Common myeloid progenitor, CD34-positive (primary cell): ENCODE results near the gene SETDB2.

Experiments used
- CTCF ChIA-PET: fragments of 350-600 bp; sonication (Branson Sonifier 250); formaldehyde crosslinking; loops from one replicate; lab custom pipeline; 2021; ENCODE audit warnings: antibody characterized with exemption; lab: Charles Lee
- POLR2A ChIA-PET: fragments of 350-600 bp; sonication (Branson Sonifier 250); formaldehyde crosslinking; loops from one replicate; lab custom pipeline; 2021; ENCODE audit warnings: antibody characterized with exemption; lab: Charles Lee
- DNase-seq, 3 donors: peaks; one replicate each; pipeline versions ENCODE4 v3.0.0 to v3.0.0-alpha.2; 2013
- H3K27ac ChIP-seq, 2 experiments: 1 replicate in 1 of 2; 2 replicates in 1 of 2; pipeline ENCODE4 v1.7.0; 2013; ENCODE audit warnings: inconsistent platforms in 2 of 2, low read length in 2 of 2, mild to moderate bottlenecking in 2 of 2, low read depth in 1 of 2, moderate library complexity in 1 of 2; ENCODE audit not compliant: severe bottlenecking in 2 of 2, insufficient read depth in 1 of 2, poor library complexity in 1 of 2
- H3K27me3 ChIP-seq, 5 experiments: replicated peaks in 2 of 5; 1 replicate in 3 of 5; 2 replicates in 2 of 5; pipeline versions ENCODE4 v1.6.1 to v1.7.0; 2013; ENCODE audit warnings: low read length in 4 of 5, mild to moderate bottlenecking in 2 of 5, moderate library complexity in 2 of 5, inconsistent platforms in 1 of 5; ENCODE audit not compliant: insufficient read depth in 5 of 5, control insufficient read depth in 4 of 5
- H3K36me3 ChIP-seq, 4 experiments: 1 replicate in 2 of 4; 2 replicates in 2 of 4; pipeline versions ENCODE4 v1.6.1 to v1.7.0; 2013; ENCODE audit warnings: low read length in 3 of 4, control low read depth in 1 of 4, mild to moderate bottlenecking in 1 of 4; ENCODE audit not compliant: control insufficient read depth in 4 of 4, insufficient read depth in 4 of 4
- H3K4me1 ChIP-seq, 4 experiments: 1 replicate in 3 of 4; 2 replicates in 1 of 4; pipeline versions ENCODE4 v1.6.1 to v1.7.1; 2013; ENCODE audit warnings: low read length in 3 of 4, mild to moderate bottlenecking in 3 of 4, control low read depth in 1 of 4, inconsistent platforms in 1 of 4, moderate library complexity in 1 of 4; ENCODE audit not compliant: control insufficient read depth in 4 of 4, insufficient read depth in 4 of 4; ENCODE audit errors: control extremely low read depth in 1 of 4
- H3K4me3 ChIP-seq, 7 experiments: 1 replicate in 4 of 7; 2 replicates in 3 of 7; pipeline versions ENCODE4 v1.5.1 to v1.7.0; 2013; ENCODE audit warnings: mild to moderate bottlenecking in 7 of 7, low read length in 6 of 7, moderate library complexity in 6 of 7, inconsistent platforms in 2 of 7, low read depth in 2 of 7, control low read depth in 1 of 7; ENCODE audit not compliant: insufficient read depth in 4 of 7, control insufficient read depth in 1 of 7; ENCODE audit errors: extremely low read depth in 1 of 7
- H3K9me3 ChIP-seq, 5 experiments: 1 replicate in 4 of 5; 2 replicates in 1 of 5; pipeline versions ENCODE4 v1.6.1 to v1.7.1; 2013; ENCODE audit warnings: low read length in 4 of 5, mild to moderate bottlenecking in 2 of 5, inconsistent platforms in 1 of 5, low read depth in 1 of 5, moderate library complexity in 1 of 5; ENCODE audit not compliant: control insufficient read depth in 4 of 5, insufficient read depth in 2 of 5; ENCODE audit errors: control extremely low read depth in 1 of 5
- WGBS: methylation state at CpG from one replicate; pipeline ENCODE4 v1.1.5; 2013; ENCODE audit not compliant: insufficient coverage; 5-methylcytosine and 5-hydroxymethylcytosine counted together

The SETDB2 gene

DNA sequence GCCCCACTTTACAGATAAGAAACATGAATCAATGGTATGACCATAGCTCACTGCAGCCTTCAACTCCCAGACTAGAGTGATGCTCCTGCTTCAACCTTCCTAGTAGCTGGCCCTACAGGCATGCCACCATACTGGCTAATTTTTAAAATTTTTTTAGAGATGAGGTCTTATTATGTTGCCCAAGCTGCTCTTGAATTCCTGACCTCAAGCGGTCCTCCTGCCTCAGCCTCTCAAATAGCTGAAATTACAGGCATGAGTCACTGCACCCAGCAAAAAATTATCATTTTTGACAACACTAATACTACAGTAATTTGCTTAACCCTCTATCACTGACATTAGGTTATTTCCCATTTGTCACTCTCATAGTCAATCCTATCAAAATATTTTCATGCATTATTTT, 15.0 kb upstream of the SETDB2 start:
- POLR2A ChIA-PET: no interaction called here

DNA sequence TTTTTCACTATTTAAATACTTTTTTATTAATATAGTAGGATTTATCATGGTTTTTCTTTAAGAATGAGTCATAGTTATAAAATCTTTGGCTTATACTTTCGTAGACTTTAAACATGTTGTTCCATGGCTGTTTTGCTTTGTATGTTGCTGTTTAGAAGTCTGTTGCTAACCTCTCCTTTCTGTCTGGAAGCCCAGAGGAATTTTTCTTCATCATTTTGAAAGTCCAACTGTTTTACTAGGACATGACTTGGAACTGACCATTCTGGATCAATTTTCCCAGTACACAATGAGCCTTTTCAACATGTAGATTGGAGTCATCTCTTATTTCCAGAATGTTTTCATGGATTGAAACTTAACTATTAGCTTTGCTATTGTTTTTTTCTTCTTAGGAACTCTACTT, 8.1 kb upstream of the SETDB2 start:
- POLR2A ChIA-PET: no interaction called here
- H3K27me3 ChIP-seq: no peaks in the 10 kb centered on the region
- CTCF ChIA-PET: interaction anchor here (0.6 to 3.6 kb wide), 7 partner anchors 8 to 219 kb away, joined by 3 to 11 read pairs (median 5); no protein-coding TSS in a partner anchor
- DNase-seq: no peak
- no peak overlapping the region for H3K4me3 ChIP-seq
- H3K36me3 ChIP-seq: no peaks in the 10 kb centered on the region
- H3K4me1 ChIP-seq: peaks cover 0 to 2% (median 0%) of the 10 kb centered on the region in 4 experiments
- no CpG with 5 or more reads among the region's 1 CpG for WGBS
- H3K9me3 ChIP-seq: no peaks in the 10 kb centered on the region
- H3K27ac ChIP-seq: no peak overlapping the region

More for the DNA sequence above, 15.0 kb upstream of the SETDB2 start:
- CTCF ChIA-PET: interaction anchor here (2.0 kb wide), 1 partner anchor 8 kb away, joined by 7 read pairs; no protein-coding TSS in a partner anchor
- Histone ChIP-seq H3K27me3 (no peaks in the 10 kb centered on the region), H3K4me1 (peaks cover 0 to 8% (median 3%) of the 10 kb centered on the region in 4 experiments), H3K4me3 (no peak overlapping the region), H3K9me3 (no peaks in the 10 kb centered on the region), H3K36me3 (no peaks in the 10 kb centered on the region), H3K27ac (no peak overlapping the region)
- WGBS: 86% methylated on average over 1 of the region's 1 CpG
- DNase-seq: peak in 1 of 3 donors; percentile 17

DNA sequence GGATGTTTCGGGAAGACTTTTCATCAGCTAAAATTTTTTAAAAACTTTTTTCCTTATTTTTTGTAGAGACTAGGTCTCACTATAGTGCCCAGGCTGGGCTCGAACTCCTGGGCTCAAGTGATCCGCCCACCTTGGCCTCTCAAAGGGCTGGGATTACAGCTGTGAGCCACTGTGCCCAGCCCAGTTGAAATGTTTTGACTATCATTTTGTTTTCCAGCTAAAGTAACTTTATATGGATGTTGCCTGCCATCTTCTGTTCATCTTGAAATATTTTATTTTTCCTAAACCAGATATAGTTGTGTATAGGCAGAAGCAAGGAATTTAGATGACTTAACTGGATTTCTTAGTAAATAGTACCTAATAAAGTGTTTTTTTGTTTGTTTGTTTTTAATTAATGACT, 7.2 kb upstream of the SETDB2 start:
- Histone ChIP-seq H3K4me1 (peaks cover 0 to 2% (median 0%) of the 10 kb centered on the region in 4 experiments), H3K27ac (no peak overlapping the region), H3K27me3 (no peaks in the 10 kb centered on the region), H3K36me3 (no peaks in the 10 kb centered on the region), H3K9me3 (no peaks in the 10 kb centered on the region), H3K4me3 (no peak overlapping the region)
- POLR2A ChIA-PET: no interaction called here
- 19% methylated on average over 2 of the region's 3 CpGs for WGBS
- CTCF ChIA-PET: interaction anchor here (0.6 to 3.6 kb wide), 12 partner anchors 9 to 222 kb away, joined by 3 to 11 read pairs (median 4); no protein-coding TSS in a partner anchor
- DNase-seq: peak; percentile 52 to 71 (median 66)

DNA sequence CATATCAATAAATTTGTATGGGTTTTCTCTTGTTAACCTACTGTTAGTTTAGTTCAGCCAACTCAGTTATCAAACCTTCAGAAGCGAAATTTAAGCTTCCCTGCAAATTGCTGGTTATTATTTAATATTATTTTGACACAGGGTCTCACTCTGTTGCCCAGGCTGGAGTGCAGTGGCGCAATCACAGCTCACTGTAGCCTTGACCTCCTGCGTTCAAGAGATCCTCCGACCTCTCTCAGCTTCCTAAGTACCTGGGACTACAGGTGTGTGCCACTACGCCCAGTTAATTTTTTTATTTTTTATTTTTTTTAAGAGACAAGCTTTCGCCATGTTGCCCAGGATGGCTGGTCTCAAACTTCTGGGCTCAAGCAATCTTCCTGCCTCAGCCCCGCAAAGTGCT, 6.4 kb upstream of the SETDB2 start:
- no peak overlapping the region for H3K4me3 ChIP-seq
- no peak for DNase-seq
- ChIA-PET CTCF (interaction anchor here (0.7 to 3.6 kb wide), 8 partner anchors 10 to 229 kb away, joined by 3 to 10 read pairs (median 4); no protein-coding TSS in a partner anchor), POLR2A (no interaction called here)
- no peaks in the 10 kb centered on the region for H3K36me3 ChIP-seq
- peaks cover 0 to 4% (median under 1%) of the 10 kb centered on the region in 4 experiments for H3K4me1 ChIP-seq
- WGBS: 98% methylated on average over 5 of the region's 7 CpGs
- H3K27ac ChIP-seq: no peak overlapping the region
- no peaks in the 10 kb centered on the region for H3K9me3 ChIP-seq
- H3K27me3 ChIP-seq: no peaks in the 10 kb centered on the region

DNA sequence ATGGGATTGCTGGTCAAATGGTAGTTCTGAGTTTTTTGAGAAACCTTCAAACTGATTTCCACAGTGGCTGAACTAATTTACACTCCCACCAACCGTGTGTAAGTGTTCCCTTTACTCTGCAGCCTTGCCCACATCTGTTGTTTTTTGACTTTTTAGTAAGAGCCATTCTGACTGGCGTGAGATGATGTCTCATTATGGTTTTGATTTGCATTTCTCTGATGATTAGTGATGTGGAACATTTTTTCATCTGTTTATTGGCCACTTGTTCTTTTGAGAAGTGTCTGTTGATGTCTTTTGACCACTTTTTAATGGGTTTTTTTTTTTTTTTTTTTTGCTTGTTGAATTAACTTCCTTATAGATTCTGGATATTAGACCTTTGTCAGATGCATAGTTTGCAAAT, 4.5 kb upstream of the SETDB2 start:
- 100% methylated on average over 2 of the region's 2 CpGs for WGBS
- CTCF ChIA-PET: interaction anchor here (1.3 kb wide), 1 partner anchor 159 kb away, joined by 3 read pairs; no protein-coding TSS in a partner anchor

DNA sequence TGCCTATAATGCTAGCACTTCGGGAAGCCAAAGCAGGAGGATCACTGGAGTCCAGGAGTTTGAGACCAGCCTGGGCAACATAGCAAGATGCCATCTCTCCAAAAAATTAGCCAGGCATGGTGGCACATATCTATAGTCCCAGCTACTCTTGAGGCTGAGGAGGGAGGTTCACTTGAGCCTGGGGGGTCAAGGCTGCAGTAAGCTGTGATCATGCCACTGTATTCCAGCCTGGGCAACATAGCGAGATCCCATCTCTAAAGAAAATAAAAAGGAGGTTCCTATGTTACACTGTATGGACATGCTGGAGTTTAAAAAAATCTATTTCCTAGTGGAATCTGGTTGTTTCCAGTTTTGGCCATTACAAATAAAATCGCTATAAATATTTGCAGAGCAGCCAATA, 2.8 kb upstream of the SETDB2 start:
- Histone ChIP-seq H3K9me3 (no peaks in the 10 kb centered on the region), H3K27me3 (no peaks in the 10 kb centered on the region), H3K27ac (no peak overlapping the region), H3K4me3 (no peak overlapping the region), H3K4me1 (peaks cover 9 to 31% (median 16%) of the 10 kb centered on the region in 4 experiments), H3K36me3 (no peaks in the 10 kb centered on the region)
- ChIA-PET POLR2A (no interaction called here), CTCF (interaction anchor here (1.5 kb wide), 1 partner anchor 142 kb away, joined by 4 read pairs; no protein-coding TSS in a partner anchor)
- no peak for DNase-seq
- 100% methylated on average over 2 of the region's 3 CpGs for WGBS

More for the DNA sequence above, 4.5 kb upstream of the SETDB2 start:
- no peaks in the 10 kb centered on the region for H3K36me3 ChIP-seq
- H3K27me3 ChIP-seq: no peaks in the 10 kb centered on the region
- POLR2A ChIA-PET: no interaction called here
- H3K4me1 ChIP-seq: peaks cover 2 to 16% (median 8%) of the 10 kb centered on the region in 4 experiments
- no peaks in the 10 kb centered on the region for H3K9me3 ChIP-seq
- H3K4me3 ChIP-seq: no peak overlapping the region
- no peak for DNase-seq
- no peak overlapping the region for H3K27ac ChIP-seq

DNA sequence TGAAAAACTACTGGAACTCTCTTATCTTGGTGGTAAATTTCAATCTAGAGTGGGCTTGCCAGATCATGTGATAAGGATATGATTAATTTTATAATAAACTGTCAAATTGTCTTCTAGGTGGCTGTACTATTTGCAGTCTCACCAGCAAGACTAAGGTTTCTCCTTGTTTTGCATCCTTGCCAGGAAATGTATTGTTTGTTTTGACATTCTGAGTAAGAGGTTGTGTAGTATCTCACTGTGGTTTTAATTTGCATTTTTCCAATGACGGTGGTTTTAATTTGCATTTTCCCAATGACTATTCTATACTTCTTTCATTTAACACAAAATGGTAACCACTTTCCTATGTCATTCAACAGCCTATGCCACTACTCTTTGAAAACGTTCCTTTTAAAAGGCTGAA, 2.2 kb upstream of the SETDB2 start:
- DNase-seq: no peak
- POLR2A ChIA-PET: no interaction called here

More for the DNA sequence above, 2.2 kb upstream of the SETDB2 start:
- CTCF ChIA-PET: interaction anchor here (1.2 kb wide), 1 partner anchor 151 kb away, joined by 3 read pairs; no protein-coding TSS in a partner anchor
- WGBS: no CpG with 5 or more reads among the region's 2 CpGs
- Histone ChIP-seq H3K9me3 (no peaks in the 10 kb centered on the region), H3K36me3 (no peaks in the 10 kb centered on the region), H3K27me3 (no peaks in the 10 kb centered on the region), H3K4me3 (no peak overlapping the region), H3K27ac (no peak overlapping the region), H3K4me1 (peaks cover 10 to 35% (median 20%) of the 10 kb centered on the region in 4 experiments)
